Smooth muscle cell (in vitro differentiated cells): ENCODE results near the gene CCDC71. TPM values are rescaled to one million over a fixed set of nuclear protein-coding genes. Genes with fewer than 3 reads are reported as not detected.

Source experiments
- DNase-seq: peaks from one replicate; lab custom pipeline; 2025; ENCODE audit not compliant: unreplicated experiment; lab: John Stamatoyannopoulos, UW
- H2AFZ ChIP-seq: fragments of 200-600 bp; sonication (generic); 2 replicates; pipeline ENCODE4 v1.6.0; 2016; ENCODE audit warnings: antibody characterized with exemption, low read depth, mild to moderate bottlenecking
- H3F3A ChIP-seq: fragments of 200-600 bp; sonication (generic); 2 replicates; pipeline ENCODE4 v1.6.0; 2017; ENCODE audit warnings: antibody characterized with exemption, low read depth
- H3K27ac ChIP-seq: fragments of 200-600 bp; sonication (generic); 2 replicates; pipeline ENCODE4 v1.5.1; 2016; ENCODE audit warnings: low read depth, mild to moderate bottlenecking
- H3K27me3 ChIP-seq: fragments of 200-600 bp; sonication (generic); 2 replicates; pipeline ENCODE4 v1.6.1; 2016; ENCODE audit warnings: low read depth, mild to moderate bottlenecking
- H3K36me3 ChIP-seq: fragments of 200-600 bp; sonication (generic); 2 replicates; pipeline ENCODE4 v1.5.1; 2016; ENCODE audit warnings: low read depth
- H3K4me1 ChIP-seq: fragments of 200-600 bp; sonication (generic); 2 replicates; pipeline ENCODE4 v1.5.1; 2016; ENCODE audit warnings: low read depth
- H3K4me2 ChIP-seq: fragments of 200-600 bp; sonication (generic); 2 replicates; pipeline ENCODE4 v1.6.0; 2016; ENCODE audit warnings: mild to moderate bottlenecking
- H3K4me3 ChIP-seq: fragments of 200-600 bp; sonication (generic); 2 replicates; pipeline ENCODE4 v1.5.1; 2016; ENCODE audit warnings: mild to moderate bottlenecking
- H3K79me2 ChIP-seq: fragments of 200-600 bp; sonication (generic); 2 replicates; pipeline ENCODE4 v1.6.0; 2016; ENCODE audit warnings: low read depth, mild to moderate bottlenecking
- H3K9ac ChIP-seq: fragments of 200-600 bp; sonication (generic); 2 replicates; pipeline ENCODE4 v1.6.0; 2016; ENCODE audit warnings: low read depth
- H3K9me3 ChIP-seq: fragments of 200-600 bp; sonication (generic); replicated peaks from 2 replicates; pipeline ENCODE4 v1.5.1; 2016; ENCODE audit warnings: low read depth
- H4K20me1 ChIP-seq: fragments of 200-600 bp; sonication (generic); 2 replicates; pipeline ENCODE4 v1.6.0; 2016; ENCODE audit warnings: low read depth
- CTCF ChIP-seq: fragments of 200-600 bp; sonication (generic); IDR thresholded peaks from 2 replicates; pipeline ENCODE4 v1.5.1; 2017; ENCODE audit warnings: borderline replicate concordance, mild to moderate bottlenecking, antibody characterized with exemption; ENCODE audit not compliant: insufficient read depth, poor library complexity, severe bottlenecking
- WGBS: methylation state at CpG from one replicate; pipeline ENCODE4 v1.1.7; 2016; ENCODE audit warnings: low lambda C conversion rate; 5-methylcytosine and 5-hydroxymethylcytosine counted together
- polyA plus RNA-seq: library from polyadenylated mRNA; unstranded; fragments of >200 nt; fragmentation: Nextera tagmentation; extraction: Ambion mirVana; gene quantifications from 2 replicates; pipeline ENCODE4 v1.2.1, GENCODE V29; 2016
- total RNA-seq: library from RNA; depleted of rRNA; stranded (reverse); fragments of >200 nt; gene quantifications from 2 replicates; pipeline ENCODE4 v1.2.3, GENCODE V29; 2014

The CCDC71 gene
- total and polyA plus RNA-seq, 2 experiments from 2014 or later, result 0.59 to 33.8 TPM

- no peak overlapping the region for H2AFZ ChIP-seq
- DNase-seq, result no peak
- no peak overlapping the region for H3K4me2 ChIP-seq
- H3K27me3 ChIP-seq, result no peaks in the 10 kb centered on the region
- H3K4me1 ChIP-seq, result peaks cover 5% of the 10 kb centered on the region
- TF ChIP-seq CTCF, result no peak
- no peak overlapping the region for H3K4me3 ChIP-seq
- 96% methylated on average over 7 of the region's 7 CpGs for WGBS
- no peaks in the 10 kb centered on the region for H4K20me1 ChIP-seq
- H3K9ac ChIP-seq, result no peak overlapping the region
- no peaks in the 10 kb centered on the region for H3K9me3 ChIP-seq
- H3K79me2 ChIP-seq, result peaks cover 17% of the 10 kb centered on the region
- H3K27ac ChIP-seq, result no peak overlapping the region
- no peaks in the 10 kb centered on the region for H3K36me3 ChIP-seq
- H3F3A ChIP-seq, result peaks cover 15% of the 10 kb centered on the region
These were observed 41.9 kb downstream of the CCDC71 start for GRCh38 chr3:49124203-49124602.

GRCh38 chr3:49123687-49124086 is 42.4 kb downstream of the CCDC71 start:
- H3K4me3 ChIP-seq, result no peak overlapping the region
- H3K4me1 ChIP-seq, result peaks cover 5% of the 10 kb centered on the region
- H4K20me1 ChIP-seq, result no peaks in the 10 kb centered on the region
- H3F3A ChIP-seq, result peaks cover 15% of the 10 kb centered on the region
- no peak for TF ChIP-seq CTCF
- no peak overlapping the region for H2AFZ ChIP-seq
- no peak for DNase-seq
- no peak overlapping the region for H3K27ac ChIP-seq
- no peak overlapping the region for H3K4me2 ChIP-seq
- H3K27me3 ChIP-seq, result no peaks in the 10 kb centered on the region
- peaks cover 21% of the 10 kb centered on the region for H3K79me2 ChIP-seq
- WGBS, result 98% methylated on average over 17 of the region's 17 CpGs
- no peaks in the 10 kb centered on the region for H3K9me3 ChIP-seq
- H3K9ac ChIP-seq, result no peak overlapping the region
- no peaks in the 10 kb centered on the region for H3K36me3 ChIP-seq

- Histone ChIP-seq H3K27me3 (no peaks in the 10 kb centered on the region), H3K4me2 (no peak overlapping the region), H4K20me1 (no peaks in the 10 kb centered on the region), H3K9me3 (no peaks in the 10 kb centered on the region), H3K4me1 (peaks cover 5% of the 10 kb centered on the region), H3F3A (peaks cover 15% of the 10 kb centered on the region), H3K4me3 (no peak overlapping the region), H3K36me3 (no peaks in the 10 kb centered on the region), H2AFZ (no peak overlapping the region), H3K27ac (no peak overlapping the region), H3K9ac (no peak overlapping the region), H3K79me2 (peaks cover 26% of the 10 kb centered on the region)
- TF ChIP-seq CTCF, result no peak
- no peak for DNase-seq
- WGBS, result 97% methylated on average over 17 of the region's 17 CpGs
These were observed 43.1 kb downstream of the CCDC71 start for GRCh38 chr3:49122886-49123545.

GRCh38 chr3:49122451-49122850 is 43.7 kb downstream of the CCDC71 start:
- no peak for TF ChIP-seq CTCF
- no peak overlapping the region for H3K4me3 ChIP-seq
- H3F3A ChIP-seq, result peaks cover 15% of the 10 kb centered on the region
- peaks cover 26% of the 10 kb centered on the region for H3K79me2 ChIP-seq
- no peak overlapping the region for H2AFZ ChIP-seq
- no peak for DNase-seq
- H3K27ac ChIP-seq, result no peak overlapping the region
- no peaks in the 10 kb centered on the region for H3K9me3 ChIP-seq
- no peaks in the 10 kb centered on the region for H3K36me3 ChIP-seq
- H3K4me2 ChIP-seq, result no peak overlapping the region
- WGBS, result 94% methylated on average over 7 of the region's 7 CpGs
- peaks cover 5% of the 10 kb centered on the region for H3K4me1 ChIP-seq
- no peaks in the 10 kb centered on the region for H3K27me3 ChIP-seq
- H3K9ac ChIP-seq, result no peak overlapping the region
- no peaks in the 10 kb centered on the region for H4K20me1 ChIP-seq
